T-helper 1 cell treated with Interleukin-12 subunit alpha and Interleukin-12 subunit beta and Interleukin-4 antibody, amounts not matched to agents 30 μg/mL and 1 μg/mL, for 36 hours (primary cell): ENCODE data around the gene ZNF423.

ENCODE experiments used
- H3K27ac Mint-ChIP-seq: one replicate; pipeline ENCODE4 v1.8.0; 2021; ENCODE audit warnings: mild to moderate bottlenecking, mixed read lengths
- H3K27me3 Mint-ChIP-seq: one replicate; pipeline ENCODE4 v1.8.0; 2021; ENCODE audit warnings: low read depth, mixed read lengths
- H3K36me3 Mint-ChIP-seq: one replicate; pipeline ENCODE4 v1.8.0; 2021; ENCODE audit warnings: low read depth, mixed read lengths
- H3K4me1 Mint-ChIP-seq: one replicate; pipeline ENCODE4 v1.8.0; 2021; ENCODE audit warnings: low read depth, mixed read lengths
- H3K4me3 Mint-ChIP-seq: one replicate; pipeline ENCODE4 v1.8.0; 2021; ENCODE audit warnings: mild to moderate bottlenecking, moderate library complexity, mixed read lengths
- H3K9me3 Mint-ChIP-seq: one replicate; pipeline ENCODE4 v1.8.0; 2021; ENCODE audit warnings: mixed read lengths

Gene ZNF423

DNA sequence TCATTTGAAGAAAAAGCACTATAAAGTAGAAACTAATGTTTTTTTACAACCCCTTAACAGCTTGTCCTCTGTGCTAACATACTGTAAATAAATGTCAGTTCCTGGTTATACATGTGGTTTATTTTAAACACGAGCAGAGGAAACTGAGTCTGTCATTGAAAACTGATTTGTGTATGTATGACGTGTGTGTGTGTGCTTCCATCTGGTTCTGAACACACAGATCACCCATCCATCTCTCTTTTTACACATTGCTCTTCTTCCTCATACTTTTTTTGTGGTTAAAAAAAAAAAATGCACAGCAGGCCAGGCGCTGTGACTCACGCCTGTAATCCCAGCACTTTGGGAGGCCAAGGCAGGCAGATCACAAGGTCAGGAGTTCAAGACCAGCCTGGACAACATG lies 49.5 kb downstream of the ZNF423 start:
- H3K27ac Mint-ChIP-seq: no peak overlapping the region
- H3K27me3 Mint-ChIP-seq: no peaks in the 10 kb centered on the region
- H3K4me1 Mint-ChIP-seq: no peaks in the 10 kb centered on the region
- H3K36me3 Mint-ChIP-seq: no peaks in the 10 kb centered on the region
- no peaks in the 10 kb centered on the region for H3K9me3 Mint-ChIP-seq
- H3K4me3 Mint-ChIP-seq: no peak overlapping the region

GRCh38 chr16:49801290-49801689 lies 54.6 kb downstream of the ZNF423 start:
- no peak overlapping the region for H3K27ac Mint-ChIP-seq
- no peaks in the 10 kb centered on the region for H3K27me3 Mint-ChIP-seq
- no peak overlapping the region for H3K4me3 Mint-ChIP-seq
- H3K36me3 Mint-ChIP-seq: no peaks in the 10 kb centered on the region
- H3K4me1 Mint-ChIP-seq: no peaks in the 10 kb centered on the region
- H3K9me3 Mint-ChIP-seq: no peaks in the 10 kb centered on the region

DNA sequence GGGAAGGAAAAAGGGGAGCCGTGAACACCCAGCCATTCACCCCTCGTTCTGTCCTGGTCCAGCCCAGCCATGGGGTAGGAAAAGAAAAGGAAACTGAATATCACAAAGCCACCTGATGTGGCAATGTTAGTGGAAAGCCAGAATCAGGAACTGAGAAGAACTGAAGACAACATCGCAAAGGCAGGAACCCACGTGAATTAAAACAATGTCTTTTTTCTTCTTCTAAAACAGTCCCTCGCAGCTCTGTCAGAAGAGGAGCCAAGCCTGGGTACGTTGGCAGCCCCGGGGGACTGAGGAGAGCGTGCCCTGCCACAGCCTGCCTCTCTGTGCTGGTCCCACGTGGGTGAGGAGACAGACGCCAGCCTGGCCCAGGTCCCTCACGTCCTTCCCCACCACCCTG lies 55.0 kb downstream of the ZNF423 start:
- Mint-ChIP-seq H3K9me3 (no peaks in the 10 kb centered on the region), H3K4me3 (no peak overlapping the region), H3K27ac (no peak overlapping the region), H3K27me3 (no peaks in the 10 kb centered on the region), H3K4me1 (no peaks in the 10 kb centered on the region), H3K36me3 (no peaks in the 10 kb centered on the region)

DNA sequence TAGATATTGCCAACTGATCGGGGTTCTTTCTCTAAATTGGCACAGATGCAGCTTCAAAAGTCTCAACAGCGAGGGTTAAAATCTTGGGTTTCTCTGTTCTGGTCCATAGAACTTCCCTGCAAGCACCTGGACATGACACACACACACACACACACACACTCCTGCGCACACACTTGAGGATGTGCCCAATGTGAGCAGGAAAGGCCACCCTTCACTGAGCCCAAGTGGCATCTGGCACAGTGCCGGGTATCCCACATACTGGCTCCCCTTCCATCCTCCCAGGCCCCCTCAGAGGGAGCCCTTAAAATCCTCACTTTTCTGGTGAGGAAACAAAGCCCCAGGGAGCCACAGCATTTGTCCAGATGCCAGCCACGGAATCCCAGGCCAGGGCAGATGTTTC lies 55.5 kb downstream of the ZNF423 start:
- Mint-ChIP-seq H3K9me3 (no peaks in the 10 kb centered on the region), H3K27me3 (no peaks in the 10 kb centered on the region), H3K4me1 (no peaks in the 10 kb centered on the region), H3K36me3 (no peaks in the 10 kb centered on the region), H3K27ac (no peak overlapping the region), H3K4me3 (no peak overlapping the region)

DNA sequence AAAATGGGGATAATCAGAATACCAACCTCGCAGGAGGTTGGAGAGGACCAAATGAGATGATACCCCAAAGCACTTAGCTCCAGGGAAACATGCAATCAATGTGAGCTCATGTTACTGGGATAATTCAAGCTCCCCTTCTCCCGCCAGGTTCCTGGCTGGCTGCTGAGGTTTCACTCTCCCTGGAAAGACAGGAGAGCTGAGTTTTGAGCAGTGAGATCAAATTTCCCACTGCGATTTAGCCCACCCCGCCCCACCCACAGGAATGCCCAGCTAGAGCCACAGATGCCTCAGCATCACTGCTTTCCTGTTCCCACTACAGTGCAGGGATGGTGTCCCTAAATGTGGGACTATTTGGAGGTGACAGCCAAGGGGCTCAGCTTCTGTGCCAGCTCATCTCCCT lies 56.7 kb downstream of the ZNF423 start:
- Mint-ChIP-seq H3K4me3 (no peak overlapping the region), H3K4me1 (no peaks in the 10 kb centered on the region), H3K36me3 (no peaks in the 10 kb centered on the region), H3K27me3 (no peaks in the 10 kb centered on the region), H3K9me3 (no peaks in the 10 kb centered on the region), H3K27ac (no peak overlapping the region)

- H3K4me3 Mint-ChIP-seq: no peak overlapping the region
- H3K27me3 Mint-ChIP-seq: no peaks in the 10 kb centered on the region
- H3K36me3 Mint-ChIP-seq: no peaks in the 10 kb centered on the region
- H3K9me3 Mint-ChIP-seq: no peaks in the 10 kb centered on the region
- no peaks in the 10 kb centered on the region for H3K4me1 Mint-ChIP-seq
- no peak overlapping the region for H3K27ac Mint-ChIP-seq
These were observed 60.4 kb downstream of the ZNF423 start for GRCh38 chr16:49795513-49795912.

GRCh38 chr16:49793244-49793643 lies 62.7 kb downstream of the ZNF423 start:
- no peak overlapping the region for H3K4me3 Mint-ChIP-seq
- H3K9me3 Mint-ChIP-seq: no peaks in the 10 kb centered on the region
- no peaks in the 10 kb centered on the region for H3K27me3 Mint-ChIP-seq
- no peak overlapping the region for H3K27ac Mint-ChIP-seq
- no peaks in the 10 kb centered on the region for H3K36me3 Mint-ChIP-seq
- H3K4me1 Mint-ChIP-seq: no peaks in the 10 kb centered on the region

DNA sequence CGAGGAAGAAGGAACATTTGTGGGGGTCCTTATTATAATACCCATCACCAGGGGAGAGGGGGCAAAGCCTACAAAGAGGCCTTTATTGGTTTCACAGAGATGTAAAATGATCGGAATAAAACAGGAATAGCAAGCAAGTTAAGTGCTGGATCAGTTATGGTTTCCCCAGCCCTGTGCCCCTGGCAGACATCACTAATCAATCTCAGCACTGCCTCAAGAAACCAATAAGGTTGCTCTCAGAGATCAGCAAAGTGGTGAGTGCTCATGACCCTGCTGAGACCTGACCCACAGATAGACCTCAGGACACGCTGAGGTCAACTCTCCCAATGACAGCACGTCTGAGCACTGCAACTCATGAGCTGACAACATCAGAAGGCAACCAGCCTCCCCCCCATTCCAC lies 66.3 kb downstream of the ZNF423 start:
- no peaks in the 10 kb centered on the region for H3K9me3 Mint-ChIP-seq
- no peak overlapping the region for H3K4me3 Mint-ChIP-seq
- H3K36me3 Mint-ChIP-seq: no peaks in the 10 kb centered on the region
- no peaks in the 10 kb centered on the region for H3K27me3 Mint-ChIP-seq
- no peaks in the 10 kb centered on the region for H3K4me1 Mint-ChIP-seq
- no peak overlapping the region for H3K27ac Mint-ChIP-seq

DNA sequence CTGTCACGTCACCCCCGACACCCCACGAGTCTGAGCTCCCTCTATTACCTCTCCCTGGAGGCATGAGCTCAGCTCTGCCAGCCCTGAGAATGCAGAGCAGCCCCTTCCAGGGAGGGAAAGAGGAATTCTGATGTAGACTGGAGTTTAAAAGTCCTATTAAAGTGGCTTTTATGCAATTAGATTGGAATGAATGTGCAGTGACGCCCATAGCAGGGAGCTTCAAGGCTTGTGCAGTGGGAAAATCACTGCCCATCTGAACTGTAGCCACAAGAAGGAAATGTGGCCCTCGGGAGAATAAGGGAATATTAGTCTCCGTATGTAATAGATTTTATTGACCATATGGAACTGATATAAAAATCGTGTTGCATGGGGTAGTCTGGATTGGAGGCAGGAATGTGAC lies 66.9 kb downstream of the ZNF423 start:
- Mint-ChIP-seq H3K27me3 (no peaks in the 10 kb centered on the region), H3K4me3 (no peak overlapping the region), H3K36me3 (no peaks in the 10 kb centered on the region), H3K27ac (no peak overlapping the region), H3K4me1 (no peaks in the 10 kb centered on the region), H3K9me3 (no peaks in the 10 kb centered on the region)

- Mint-ChIP-seq H3K4me1 (no peaks in the 10 kb centered on the region), H3K27ac (no peak overlapping the region), H3K4me3 (no peak overlapping the region), H3K9me3 (no peaks in the 10 kb centered on the region), H3K27me3 (no peaks in the 10 kb centered on the region), H3K36me3 (no peaks in the 10 kb centered on the region)
These were observed 67.3 kb downstream of the ZNF423 start for GRCh38 chr16:49788572-49788971.

DNA sequence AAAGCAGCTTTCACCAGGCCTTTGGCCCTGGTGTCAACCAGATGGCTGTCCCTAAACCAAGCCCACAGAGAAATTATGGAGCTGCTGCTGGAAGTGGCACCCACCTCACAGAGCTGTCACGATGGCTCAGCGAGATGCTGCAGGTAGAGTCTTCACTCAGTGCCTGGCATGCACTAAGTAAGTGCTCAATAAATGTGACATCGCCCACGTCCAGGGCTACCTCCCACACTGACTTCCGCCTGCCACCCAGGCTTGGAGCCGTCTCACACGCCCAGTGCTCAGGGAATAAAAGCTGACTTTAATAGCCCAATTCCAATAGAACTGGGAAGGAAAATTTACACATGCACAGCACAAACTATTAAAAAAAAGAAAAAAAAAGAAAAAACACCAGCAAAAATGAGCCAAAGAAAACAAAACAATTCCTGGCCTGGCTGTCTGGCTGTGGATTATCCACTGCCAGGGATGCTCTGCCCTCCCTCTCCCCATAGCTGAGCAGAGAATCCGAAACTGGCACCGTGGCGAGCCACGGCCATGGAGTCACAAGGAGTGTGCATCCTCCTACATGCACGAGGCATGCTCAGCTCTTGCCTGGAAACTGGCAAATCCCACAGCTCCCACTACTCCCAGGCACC lies 68.9 kb downstream of the ZNF423 start:
- no peak overlapping the region for H3K27ac Mint-ChIP-seq
- H3K4me3 Mint-ChIP-seq: no peak overlapping the region
- no peaks in the 10 kb centered on the region for H3K4me1 Mint-ChIP-seq
- H3K9me3 Mint-ChIP-seq: no peaks in the 10 kb centered on the region
- H3K27me3 Mint-ChIP-seq: no peaks in the 10 kb centered on the region
- no peaks in the 10 kb centered on the region for H3K36me3 Mint-ChIP-seq

DNA sequence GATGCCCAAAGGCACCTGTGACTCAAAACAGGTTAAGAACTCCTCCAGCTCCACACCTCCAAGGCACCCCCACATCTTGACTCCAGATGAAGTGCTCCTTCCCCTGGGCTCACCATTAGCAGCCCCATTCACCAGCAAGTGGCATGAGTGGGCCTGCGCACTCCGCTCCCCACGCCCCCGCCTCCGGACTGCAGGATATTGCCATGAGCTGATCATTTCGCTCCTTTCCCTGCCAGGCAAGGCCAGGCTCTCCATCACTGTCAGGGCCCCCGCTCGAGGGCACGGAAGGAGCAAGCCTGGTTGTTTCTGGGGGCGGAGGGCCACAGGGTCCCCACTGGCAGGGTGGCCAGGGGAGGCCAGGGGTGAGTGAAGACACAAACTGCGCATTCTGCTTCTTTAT lies 69.9 kb downstream of the ZNF423 start:
- Mint-ChIP-seq H3K27ac (no peak overlapping the region), H3K4me3 (no peak overlapping the region), H3K9me3 (no peaks in the 10 kb centered on the region), H3K4me1 (no peaks in the 10 kb centered on the region), H3K27me3 (no peaks in the 10 kb centered on the region), H3K36me3 (no peaks in the 10 kb centered on the region)

GRCh38 chr16:49782405-49782804 lies 73.5 kb downstream of the ZNF423 start:
- Mint-ChIP-seq H3K27ac (no peak overlapping the region), H3K9me3 (no peaks in the 10 kb centered on the region)

DNA sequence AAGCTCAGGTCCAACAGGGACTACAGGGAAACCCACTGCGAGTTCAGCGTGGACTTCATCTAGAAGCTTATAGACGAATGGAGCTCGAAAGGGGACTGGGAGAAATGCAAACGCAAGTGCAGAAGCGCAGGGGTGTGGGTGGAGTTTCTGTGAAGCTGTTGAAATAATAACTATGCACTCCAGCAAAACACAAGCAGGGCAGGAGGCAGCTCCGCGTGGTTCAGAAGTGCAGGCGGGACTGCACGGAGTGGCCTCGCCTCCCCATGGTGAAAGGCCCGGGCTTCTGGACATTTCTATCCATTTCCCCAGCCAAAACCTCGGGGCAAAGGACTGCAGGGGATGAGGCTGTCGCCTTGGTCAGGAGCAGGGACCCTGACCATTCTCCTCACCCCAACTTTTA lies 74.5 kb downstream of the ZNF423 start:
- no peaks in the 10 kb centered on the region for H3K27me3 Mint-ChIP-seq
- no peaks in the 10 kb centered on the region for H3K36me3 Mint-ChIP-seq
- no peaks in the 10 kb centered on the region for H3K9me3 Mint-ChIP-seq
- H3K4me1 Mint-ChIP-seq: no peaks in the 10 kb centered on the region
- H3K4me3 Mint-ChIP-seq: no peak overlapping the region
- no peak overlapping the region for H3K27ac Mint-ChIP-seq

More at GRCh38 chr16:49782405-49782804, 73.5 kb downstream of the ZNF423 start:
- Mint-ChIP-seq H3K4me3 (no peak overlapping the region), H3K27me3 (no peaks in the 10 kb centered on the region), H3K4me1 (no peaks in the 10 kb centered on the region), H3K36me3 (no peaks in the 10 kb centered on the region)

DNA sequence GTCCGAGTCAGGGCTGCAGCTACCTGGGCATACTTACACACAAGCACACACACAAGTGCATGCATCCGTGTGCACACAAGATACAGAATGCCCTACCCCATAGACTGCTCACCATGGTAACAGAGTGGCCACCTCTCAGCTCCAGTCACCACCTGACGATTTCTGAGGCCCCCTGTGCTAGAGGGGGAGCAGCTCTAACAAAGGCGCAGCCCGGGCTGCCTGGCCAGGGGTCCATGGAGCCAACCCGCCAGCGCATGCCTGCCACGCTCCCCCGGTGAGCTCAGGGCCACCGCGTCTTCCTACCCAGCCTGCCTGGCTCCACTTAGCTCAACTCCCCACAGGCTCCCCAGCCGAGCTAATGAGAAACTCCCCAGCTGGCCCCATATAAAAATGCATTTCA lies 75.5 kb downstream of the ZNF423 start:
- Mint-ChIP-seq H3K27me3 (no peaks in the 10 kb centered on the region), H3K9me3 (no peaks in the 10 kb centered on the region), H3K36me3 (no peaks in the 10 kb centered on the region), H3K4me3 (no peak overlapping the region), H3K27ac (no peak overlapping the region), H3K4me1 (no peaks in the 10 kb centered on the region)

- Mint-ChIP-seq H3K27ac (no peak overlapping the region), H3K4me3 (no peak overlapping the region), H3K4me1 (no peaks in the 10 kb centered on the region), H3K27me3 (no peaks in the 10 kb centered on the region), H3K9me3 (no peaks in the 10 kb centered on the region), H3K36me3 (no peaks in the 10 kb centered on the region)
These were observed 75.9 kb downstream of the ZNF423 start for GRCh38 chr16:49779979-49780378.
